Smooth muscle cell of the brain vasculature (primary cell): ENCODE data around the gene SFT2D1.

ENCODE experiments used
- DNase-seq: peaks from one replicate; pipeline ENCODE4 v3.0.0-alpha.2; 2012; ENCODE audit warnings: low read depth, low spot score

SFT2D1 gene

GRCh38 chr6:166277892-166278578 lies 64.3 kb downstream of the SFT2D1 start:
- DNase-seq = no peak

GRCh38 chr6:166277018-166277417 lies 65.3 kb downstream of the SFT2D1 start:
- no peak for DNase-seq

- DNase-seq = peak; percentile 1
Measured at GRCh38 chr6:166275714-166276166, 66.6 kb downstream of the SFT2D1 start.

- no peak for DNase-seq
Measured at GRCh38 chr6:166274739-166275370, 67.5 kb downstream of the SFT2D1 start.

- no peak for DNase-seq
Measured at GRCh38 chr6:166274163-166274562, 68.2 kb downstream of the SFT2D1 start.

- no peak for DNase-seq
Measured at GRCh38 chr6:166271376-166271765, 71.0 kb downstream of the SFT2D1 start.

- DNase-seq = no peak
Measured at GRCh38 chr6:166270706-166271375, 71.5 kb downstream of the SFT2D1 start.
